NCI-H1105 treated with DMSO at 0.1 percent for 48 hours (cell line): ENCODE data around the gene RBMXL3.
A peak's percentile ranks its signal among the peaks of the same experiment; 100 is the strongest.
"Not testable (repeated sequence)": the region's sequence is repeated elsewhere in the genome, so short reads cannot be mapped to it uniquely, and the experiment has no call there.

ENCODE experiments used
- DNase-seq: peaks from one replicate; lab custom pipeline; 2025; lab: John Stamatoyannopoulos, UW

Gene RBMXL3

GRCh38 chrX:115189110-115189509, at the start of gene RBMXL3:
TSS of gene RBMXL3 (plus strand) at chrX:115189410. CDS start at chrX:115189442, 32 bp downstream.
- DNase-seq, result no peak

- no peak for DNase-seq
Observed at GRCh38 chrX:115142057-115142456, 47.2 kb upstream of the RBMXL3 start.

GRCh38 chrX:115147220-115147619, 42.0 kb upstream of the RBMXL3 start:
- DNase-seq, result peak; percentile 51

GRCh38 chrX:115173181-115173580, 16.0 kb upstream of the RBMXL3 start:
- no peak for DNase-seq

GRCh38 chrX:115174548-115174947, 14.7 kb upstream of the RBMXL3 start:
- no peak for DNase-seq

- DNase-seq, result no peak
Observed at GRCh38 chrX:115177932-115178331, 11.3 kb upstream of the RBMXL3 start.

GRCh38 chrX:115178473-115178872, 10.7 kb upstream of the RBMXL3 start:
- no peak for DNase-seq

GRCh38 chrX:115183980-115184379, 5.2 kb upstream of the RBMXL3 start:
- no peak for DNase-seq

GRCh38 chrX:115189646-115190635, 731 bp downstream of the RBMXL3 start:
- DNase-seq, result no peak

- no peak for DNase-seq
Observed at GRCh38 chrX:115190636-115191489, 1.7 kb downstream of the RBMXL3 start.

- no peak for DNase-seq
Observed at GRCh38 chrX:115191490-115192243, 2.5 kb downstream of the RBMXL3 start.

GRCh38 chrX:115192244-115192700, 3.1 kb downstream of the RBMXL3 start:
- DNase-seq, result no peak

- no peak for DNase-seq
Observed at GRCh38 chrX:115204040-115204439, 14.8 kb downstream of the RBMXL3 start.

- DNase-seq, result not testable (repeated sequence)
Observed at GRCh38 chrX:115209547-115209946, 20.3 kb downstream of the RBMXL3 start.

- no peak for DNase-seq
Observed at GRCh38 chrX:115214151-115214550, 24.9 kb downstream of the RBMXL3 start.

GRCh38 chrX:115214605-115215004, 25.4 kb downstream of the RBMXL3 start:
- DNase-seq, result no peak

- not testable (repeated sequence) for DNase-seq
Observed at GRCh38 chrX:115217346-115217745, 28.1 kb downstream of the RBMXL3 start.

GRCh38 chrX:115226929-115227328, 37.7 kb downstream of the RBMXL3 start:
- DNase-seq, result peak; percentile 56

- peak; percentile 70 for DNase-seq
Observed at GRCh38 chrX:115229337-115230003, 40.3 kb downstream of the RBMXL3 start.

- no peak for DNase-seq
Observed at GRCh38 chrX:115232933-115233496, 43.8 kb downstream of the RBMXL3 start.
